ENCODE data around the gene KIAA1549.

KIAA1549 gene

DNA sequence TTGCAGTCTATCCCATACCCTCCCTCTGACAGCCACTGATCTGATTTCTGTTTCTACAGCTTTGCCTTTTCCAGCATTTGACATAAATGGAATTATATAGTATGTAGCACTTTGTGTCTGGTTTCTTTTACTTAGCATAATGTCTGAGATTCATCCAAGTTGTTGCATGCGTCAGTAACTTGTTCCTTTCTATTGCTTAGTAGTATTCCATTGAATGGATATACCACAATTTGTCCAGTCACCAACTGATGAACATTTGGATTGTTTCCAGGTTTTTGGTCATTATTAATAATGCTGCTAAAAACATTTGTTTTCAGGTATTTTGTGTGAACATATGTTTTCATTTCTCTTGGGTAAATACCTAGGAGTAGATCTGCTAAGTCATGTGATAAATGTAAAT, 6.5 kb upstream of the KIAA1549 start:
- H3K4me2 ChIP-seq (ENCODE audit: low read length): no peak overlapping the region
- H3K36me3 ChIP-seq (replicated peaks; ENCODE audit: low read depth, low read length): no peaks in the 10 kb centered on the region
- TF ChIP-seq, protein P1, sequence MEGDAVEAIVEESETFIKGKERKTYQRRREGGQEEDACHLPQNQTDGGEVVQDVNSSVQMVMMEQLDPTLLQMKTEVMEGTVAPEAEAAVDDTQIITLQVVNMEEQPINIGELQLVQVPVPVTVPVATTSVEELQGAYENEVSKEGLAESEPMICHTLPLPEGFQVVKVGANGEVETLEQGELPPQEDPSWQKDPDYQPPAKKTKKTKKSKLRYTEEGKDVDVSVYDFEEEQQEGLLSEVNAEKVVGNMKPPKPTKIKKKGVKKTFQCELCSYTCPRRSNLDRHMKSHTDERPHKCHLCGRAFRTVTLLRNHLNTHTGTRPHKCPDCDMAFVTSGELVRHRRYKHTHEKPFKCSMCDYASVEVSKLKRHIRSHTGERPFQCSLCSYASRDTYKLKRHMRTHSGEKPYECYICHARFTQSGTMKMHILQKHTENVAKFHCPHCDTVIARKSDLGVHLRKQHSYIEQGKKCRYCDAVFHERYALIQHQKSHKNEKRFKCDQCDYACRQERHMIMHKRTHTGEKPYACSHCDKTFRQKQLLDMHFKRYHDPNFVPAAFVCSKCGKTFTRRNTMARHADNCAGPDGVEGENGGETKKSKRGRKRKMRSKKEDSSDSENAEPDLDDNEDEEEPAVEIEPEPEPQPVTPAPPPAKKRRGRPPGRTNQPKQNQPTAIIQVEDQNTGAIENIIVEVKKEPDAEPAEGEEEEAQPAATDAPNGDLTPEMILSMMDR (IDR thresholded peaks at IDR 0.05; ENCODE audit: low read depth, low read length): no peak
- no peak for TF ChIP-seq EZH2phosphoT487 (IDR thresholded peaks at IDR 0.05; ENCODE audit: low read depth)
- no peak overlapping the region for H3K27ac ChIP-seq (ENCODE audit: low read length)
- no peaks in the 10 kb centered on the region for H3K4me1 ChIP-seq (ENCODE audit: low read length)
- H3K9me3 ChIP-seq (ENCODE audit: insufficient read depth, low read length): 0 out of 2 replicates have a peak, but pooled peaks cover 8% of the 10 kb centered on the region
- H3K9ac ChIP-seq (ENCODE audit: low read length): no peak overlapping the region
- no peak overlapping the region for H2AFZ ChIP-seq (ENCODE audit: low read depth, low read length)
- no peaks in the 10 kb centered on the region for H3K27me3 ChIP-seq (ENCODE audit: low read depth, low read length)
- H4K20me1 ChIP-seq (ENCODE audit: insufficient read depth, low read length): no peaks in the 10 kb centered on the region
- H3K4me3 ChIP-seq (ENCODE audit: low read length): no peak overlapping the region
- H3K79me2 ChIP-seq (ENCODE audit: low read length): no peaks in the 10 kb centered on the region

DNA sequence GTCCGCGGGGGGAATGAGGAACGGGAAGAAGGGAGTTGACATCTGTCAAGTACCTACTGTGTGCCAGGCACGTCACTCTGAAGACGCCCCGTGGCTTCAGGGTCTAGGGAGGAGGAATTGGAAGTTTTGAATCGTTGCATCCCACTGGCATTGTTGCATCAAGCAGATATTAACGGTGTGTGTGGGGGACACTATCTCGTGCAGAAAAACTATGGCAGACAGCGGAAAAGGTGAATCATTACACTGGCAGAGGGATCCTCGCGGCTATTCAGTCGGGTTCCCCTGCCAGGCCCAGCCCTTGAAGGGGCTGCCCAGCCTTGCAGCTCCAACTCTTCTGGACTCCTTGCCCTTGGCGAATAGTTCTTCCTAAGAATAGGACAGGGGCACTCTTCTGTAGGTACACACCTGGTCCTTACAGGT, 1.0 kb upstream of the KIAA1549 start:
- peak overlapping the region; percentile 92 for H3K4me2 ChIP-seq (ENCODE audit: low read length)
- TF ChIP-seq, protein P1 (IDR thresholded peaks at IDR 0.05; ENCODE audit: low read depth, low read length): no peak
- no peak for TF ChIP-seq EZH2phosphoT487 (IDR thresholded peaks at IDR 0.05; ENCODE audit: low read depth)
- H3K9me3 ChIP-seq (ENCODE audit: insufficient read depth, low read length): no peaks in the 10 kb centered on the region
- H3K27ac ChIP-seq (ENCODE audit: low read length): no peak overlapping the region
- H3K36me3 ChIP-seq (replicated peaks; ENCODE audit: low read depth, low read length): no peaks in the 10 kb centered on the region
- H3K9ac ChIP-seq (ENCODE audit: low read length): peak overlapping the region; percentile 83
- H2AFZ ChIP-seq (ENCODE audit: low read depth, low read length): peak overlapping the region; percentile 99
- H3K27me3 ChIP-seq (ENCODE audit: low read depth, low read length): peaks cover 5% of the 10 kb centered on the region; the same call in 1 of the 2 replicates
- no peaks in the 10 kb centered on the region for H4K20me1 ChIP-seq (ENCODE audit: insufficient read depth, low read length)
- H3K79me2 ChIP-seq (ENCODE audit: low read length): peaks cover 6% of the 10 kb centered on the region; the same call in 1 of the 2 replicates
- H3K4me3 ChIP-seq (ENCODE audit: low read length): peak overlapping the region; percentile 86
- peaks cover 9% of the 10 kb centered on the region for H3K4me1 ChIP-seq (ENCODE audit: low read length)

DNA sequence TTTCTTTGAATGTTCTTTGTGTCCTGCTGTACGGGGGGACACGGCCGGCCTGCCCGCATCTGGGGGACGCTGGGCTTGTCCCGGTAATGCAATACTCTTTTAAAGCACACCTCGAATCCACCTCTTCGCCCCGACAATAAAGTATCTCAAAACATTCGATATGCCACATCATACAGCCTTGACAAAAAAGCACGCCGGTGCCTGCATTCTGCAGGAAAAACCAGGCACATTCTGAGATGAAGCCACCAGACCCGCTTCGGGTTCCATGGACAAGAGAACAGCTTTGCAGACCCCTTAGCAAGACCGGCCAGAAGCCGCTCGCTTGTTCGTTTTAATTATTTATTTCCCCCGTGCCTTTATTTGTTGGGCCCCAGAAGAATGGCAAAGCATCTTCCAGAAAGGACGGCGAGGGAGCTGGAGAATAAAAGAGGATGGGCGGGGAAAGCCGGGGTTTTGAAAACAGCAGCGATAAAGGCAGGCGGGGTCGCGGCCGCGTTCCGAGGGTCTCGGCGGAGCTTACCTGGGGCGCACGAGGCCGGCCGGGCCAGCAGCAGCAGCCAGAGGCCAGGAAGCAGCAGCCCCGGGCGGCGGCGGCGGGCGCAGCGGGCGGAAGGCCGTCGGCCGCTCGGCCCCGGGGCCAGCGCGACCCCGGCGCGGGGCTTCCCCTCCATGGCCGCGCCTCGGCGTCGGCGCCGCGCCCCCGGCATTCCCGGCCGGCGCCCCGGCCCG, 462 bp downstream of the KIAA1549 start:
- Histone ChIP-seq H2AFZ (ENCODE audit: low read depth, low read length) (peak overlapping the region; percentile 86; the same call in 1 of the 2 replicates), H4K20me1 (ENCODE audit: insufficient read depth, low read length) (no peaks in the 10 kb centered on the region), H3K4me2 (ENCODE audit: low read length) (peak overlapping the region; percentile 95), H3K27me3 (ENCODE audit: low read depth, low read length) (peaks cover 5% of the 10 kb centered on the region; the same call in 1 of the 2 replicates), H3K9me3 (ENCODE audit: insufficient read depth, low read length) (no peaks in the 10 kb centered on the region), H3K27ac (ENCODE audit: low read length) (no peak overlapping the region), H3K9ac (ENCODE audit: low read length) (peak overlapping the region; percentile 88), H3K4me1 (ENCODE audit: low read length) (peaks cover 9% of the 10 kb centered on the region), H3K79me2 (ENCODE audit: low read length) (peaks cover 6% of the 10 kb centered on the region; the same call in 1 of the 2 replicates), H3K36me3 (replicated peaks; ENCODE audit: low read depth, low read length) (no peaks in the 10 kb centered on the region), H3K4me3 (ENCODE audit: low read length) (peak overlapping the region; percentile 97)
- TF ChIP-seq, protein P1 (IDR thresholded peaks at IDR 0.05; ENCODE audit: low read depth, low read length): no peak
- TF ChIP-seq EZH2phosphoT487 (IDR thresholded peaks at IDR 0.05; ENCODE audit: low read depth): no peak

DNA sequence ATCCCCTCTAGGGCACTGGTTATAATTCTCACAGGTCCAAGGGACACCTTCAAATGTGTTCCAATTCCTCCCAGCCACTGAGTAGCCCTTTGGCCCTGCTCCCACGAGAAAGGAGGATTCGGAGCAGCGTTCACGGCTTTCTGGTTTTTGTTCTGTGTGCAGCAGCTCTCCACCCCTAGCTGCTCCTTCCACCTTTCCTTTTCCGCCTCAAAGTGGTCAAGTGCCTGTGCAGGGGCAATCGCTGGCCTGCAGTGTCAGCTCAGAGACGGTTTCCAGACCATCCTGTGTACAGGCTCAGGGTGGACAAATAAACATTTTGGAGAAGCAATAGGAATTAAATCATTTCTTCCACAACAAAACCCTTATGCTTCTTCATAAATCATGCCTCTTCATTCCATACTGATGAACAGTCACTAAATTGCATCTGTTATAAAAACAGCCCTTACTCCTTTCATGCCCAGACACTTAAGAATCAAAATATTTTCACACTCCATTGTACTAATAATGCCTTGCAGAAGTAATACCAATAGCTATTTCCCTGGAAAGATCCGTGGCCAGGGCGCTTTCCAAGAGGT, 1.1 kb downstream of the KIAA1549 start:
- H3K79me2 ChIP-seq (ENCODE audit: low read length): peaks cover 6% of the 10 kb centered on the region; the same call in 1 of the 2 replicates
- peaks cover 9% of the 10 kb centered on the region for H3K4me1 ChIP-seq (ENCODE audit: low read length)
- TF ChIP-seq, protein P1 (IDR thresholded peaks at IDR 0.05; ENCODE audit: low read depth, low read length): no peak
- no peak for TF ChIP-seq EZH2phosphoT487 (IDR thresholded peaks at IDR 0.05; ENCODE audit: low read depth)
- peak overlapping the region; percentile 86; the same call in 1 of the 2 replicates for H2AFZ ChIP-seq (ENCODE audit: low read depth, low read length)
- H3K9ac ChIP-seq (ENCODE audit: low read length): peak overlapping the region; percentile 88
- H4K20me1 ChIP-seq (ENCODE audit: insufficient read depth, low read length): peaks cover under 1% of the 10 kb centered on the region; the same call in 1 of the 2 replicates
- H3K27ac ChIP-seq (ENCODE audit: low read length): no peak overlapping the region
- peak overlapping the region; percentile 95 for H3K4me2 ChIP-seq (ENCODE audit: low read length)
- peak overlapping the region; percentile 97 for H3K4me3 ChIP-seq (ENCODE audit: low read length)
- H3K27me3 ChIP-seq (ENCODE audit: low read depth, low read length): peaks cover 5% of the 10 kb centered on the region; the same call in 1 of the 2 replicates
- H3K36me3 ChIP-seq (replicated peaks; ENCODE audit: low read depth, low read length): no peaks in the 10 kb centered on the region
- no peaks in the 10 kb centered on the region for H3K9me3 ChIP-seq (ENCODE audit: insufficient read depth, low read length)

Data from OCI-LY3 (cell line).